Inferior parietal cortex (tissue), 1 donor: ENCODE results near the gene NHP2.

Source experiments
- DNase-seq: peaks from one replicate; pipeline ENCODE4 v3.0.0-alpha.2; 2016; ENCODE audit errors: extremely low spot score

NHP2 gene

GRCh38 chr5:178114325-178115135 lies 39.2 kb downstream of the NHP2 start:
- no peak for DNase-seq

- no peak for DNase-seq
Measured at GRCh38 chr5:178113841-178114324, 39.8 kb downstream of the NHP2 start.

- DNase-seq: no peak
Measured at GRCh38 chr5:178113141-178113787, 40.4 kb downstream of the NHP2 start, which contains the start of gene N4BP3. N4BP3 (plus strand) TSS chr5:178113532; CDS start chr5:178119584, 6,052 bp downstream.

GRCh38 chr5:178112545-178112944 lies 41.1 kb downstream of the NHP2 start:
- no peak for DNase-seq

- no peak for DNase-seq
Measured at GRCh38 chr5:178111925-178112324, 41.8 kb downstream of the NHP2 start.

GRCh38 chr5:178110511-178110910 lies 43.2 kb downstream of the NHP2 start:
- no peak for DNase-seq

GRCh38 chr5:178108966-178109365 lies 44.7 kb downstream of the NHP2 start:
- DNase-seq: no peak

- no peak for DNase-seq
Measured at GRCh38 chr5:178108446-178108845, 45.2 kb downstream of the NHP2 start.

GRCh38 chr5:178107756-178108310 lies 45.9 kb downstream of the NHP2 start:
- DNase-seq: no peak

- DNase-seq: no peak
Measured at GRCh38 chr5:178106556-178107239, 47.0 kb downstream of the NHP2 start.

- DNase-seq: no peak
Measured at GRCh38 chr5:178106086-178106485, 47.6 kb downstream of the NHP2 start.

GRCh38 chr5:178104492-178104891 lies 49.2 kb downstream of the NHP2 start:
- DNase-seq: no peak

- DNase-seq: no peak
Measured at GRCh38 chr5:178103612-178104011, 50.1 kb downstream of the NHP2 start.
